ENCODE measurements around the gene ZFYVE9. TPM values are rescaled to one million over a fixed set of nuclear protein-coding genes. Genes with fewer than 3 reads are reported as not detected.
A peak's percentile ranks its signal among the peaks of the same experiment; 100 is the strongest.
"Not testable (repeated sequence)": the region's sequence is repeated elsewhere in the genome, so short reads cannot be mapped to it uniquely, and the experiment has no call there.

Gene ZFYVE9
- total RNA-seq, 1 donor from 2014 or later, result 35.8 TPM

DNA sequence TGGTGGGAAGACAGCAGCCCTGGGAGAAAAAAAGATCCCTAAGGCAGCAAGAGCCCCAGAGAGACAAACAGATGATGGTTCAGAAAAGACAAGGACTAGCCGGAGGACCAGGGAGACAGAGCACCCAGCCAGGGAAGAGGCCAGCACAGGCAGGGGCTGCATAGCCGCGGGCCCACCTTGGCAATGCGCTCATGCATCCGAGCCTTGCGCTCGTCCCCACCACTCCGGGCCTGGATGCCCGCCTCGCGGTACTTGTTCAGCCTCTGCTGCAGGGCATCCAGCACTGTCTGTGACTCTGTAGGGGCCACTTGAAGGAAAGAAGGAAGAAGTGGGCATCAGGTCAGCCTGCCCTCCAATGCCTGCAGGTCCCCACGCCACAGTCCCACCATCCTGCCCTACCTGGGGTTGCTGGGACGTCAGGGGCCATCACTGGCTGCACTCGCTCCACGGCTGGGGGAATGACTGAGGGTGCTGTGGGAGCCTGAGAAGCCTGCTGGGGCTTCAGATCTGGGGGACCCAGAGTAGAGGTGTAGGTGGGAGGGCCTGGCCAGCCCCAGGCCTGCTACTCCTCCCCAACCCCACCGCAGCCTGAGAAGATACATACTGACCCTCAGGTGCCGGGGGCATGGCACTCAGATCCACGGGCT is 217.1 kb downstream of the ZFYVE9 start:
- intact Hi-C loops (cut with DNase I), result no loop called here
- ATAC-seq, result no peak
- DNase-seq (ENCODE audit: low spot score), result no peak

DNA sequence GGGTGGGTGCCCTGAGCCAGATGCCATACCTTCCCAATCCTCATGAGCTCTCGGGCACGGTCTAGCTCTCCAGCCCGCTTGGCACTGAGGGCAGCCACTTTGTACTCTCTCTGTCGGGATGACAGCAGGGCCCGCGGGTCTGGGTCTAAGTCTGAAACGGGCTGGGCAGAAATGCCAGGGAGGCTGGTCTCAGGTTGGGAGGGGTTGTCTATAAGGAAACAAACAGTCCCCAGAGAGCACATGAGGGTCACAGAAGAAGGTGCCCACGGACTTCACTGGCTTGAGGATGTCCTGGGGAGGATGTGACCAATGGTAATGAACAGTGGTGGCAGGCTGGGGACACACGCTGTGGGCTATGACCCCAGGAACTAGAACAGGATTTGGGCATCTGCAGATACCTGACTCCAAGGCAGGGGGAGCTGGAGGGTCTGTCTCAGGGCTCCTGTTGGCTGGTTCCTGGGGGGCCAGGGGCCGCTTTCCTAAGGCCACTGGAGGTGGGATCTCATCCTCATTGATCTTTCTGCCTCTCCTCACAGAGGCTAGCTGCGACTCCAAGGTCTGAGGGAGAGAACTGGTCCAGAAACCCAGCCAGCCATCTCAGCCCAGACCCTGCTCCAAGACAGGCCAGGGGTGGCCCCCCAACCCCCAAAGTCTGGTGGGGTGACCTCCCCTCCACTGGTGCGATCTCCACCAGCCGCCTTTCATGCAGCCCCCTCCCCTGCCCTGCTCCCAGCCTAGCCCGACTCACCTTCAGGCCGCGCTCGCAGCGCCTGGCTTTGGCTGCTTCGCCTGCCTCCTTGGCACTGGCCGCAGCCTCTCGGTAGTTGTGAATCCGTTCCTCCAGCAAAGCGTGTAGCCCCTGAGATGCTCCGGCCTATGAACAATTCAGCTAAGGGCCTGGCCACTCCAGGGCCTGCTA is 218.0 kb downstream of the ZFYVE9 start:
- ATAC-seq (no peak), DNase-seq (ENCODE audit: low spot score) (no peak)
- intact Hi-C loops (cut with DNase I), result no loop called here

- no peak for DNase-seq (ENCODE audit: low spot score)
- no peak for ATAC-seq
- intact Hi-C loops (cut with DNase I), result no loop called here
These were observed 218.7 kb downstream of the ZFYVE9 start for GRCh38 chr1:52360595-52360968.

DNA sequence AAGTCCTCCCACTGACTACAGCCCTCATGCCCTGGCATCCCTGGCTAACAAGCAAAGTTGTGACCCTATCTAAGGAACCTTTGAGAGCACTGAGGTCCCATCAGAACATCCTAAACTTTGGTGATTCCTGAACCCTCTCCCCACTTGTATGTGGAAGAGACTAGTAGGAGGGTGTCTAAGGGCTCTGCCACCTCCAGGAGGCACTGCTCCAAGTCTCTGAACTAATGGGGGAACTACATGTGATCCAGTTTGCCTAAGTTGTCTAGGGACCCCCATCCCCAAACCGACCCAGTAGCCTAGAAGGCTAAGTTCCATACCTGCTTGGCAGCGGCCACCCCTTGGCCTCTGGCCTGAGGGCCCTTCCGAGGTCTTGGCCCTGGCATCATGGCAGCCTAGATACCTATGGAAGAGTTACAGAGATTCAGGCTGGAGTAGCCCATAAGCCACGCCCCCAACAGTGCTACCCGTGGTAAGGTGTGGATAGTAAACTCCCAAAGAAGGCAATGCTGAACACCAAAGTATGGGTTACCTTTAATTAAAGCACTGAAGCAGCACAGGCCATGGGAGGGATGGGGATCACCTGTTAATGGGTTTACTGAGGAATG is 222.4 kb downstream of the ZFYVE9 start:
- DNase-seq (ENCODE audit: low spot score), result no peak
- ATAC-seq, result no peak
- intact Hi-C loops (cut with DNase I), result no loop called here

DNA sequence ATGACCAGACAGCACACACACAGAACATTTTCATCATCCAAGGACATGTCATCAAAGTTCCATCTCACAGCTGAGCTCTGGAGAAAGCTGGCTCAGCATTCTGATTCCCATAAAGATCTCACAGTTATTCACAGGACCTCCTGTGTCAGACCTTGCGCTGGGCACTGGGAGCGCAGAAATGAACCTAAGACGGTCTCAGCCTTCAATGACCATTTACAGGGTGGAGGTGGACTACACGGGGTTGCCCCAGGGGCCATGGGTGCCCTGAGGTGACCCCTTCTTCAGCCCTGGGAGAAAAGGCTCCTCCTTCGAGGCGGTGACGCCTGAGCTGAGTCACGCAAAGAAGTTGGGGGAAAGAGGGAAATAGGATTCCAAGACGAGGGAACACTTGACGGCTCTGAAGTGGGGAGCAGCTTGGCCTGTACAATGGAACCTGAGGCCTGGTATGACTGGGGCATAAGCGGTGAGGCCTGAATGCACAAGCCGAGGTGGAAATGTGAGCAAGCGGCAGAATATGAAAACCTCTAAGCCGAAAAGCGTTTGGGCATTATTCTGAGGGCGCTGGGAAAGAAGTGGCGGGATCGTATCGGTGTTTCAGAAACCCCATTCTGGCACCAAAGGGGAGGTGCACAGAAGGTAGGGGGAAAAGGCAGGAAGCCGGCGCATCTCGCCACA is 223.3 kb downstream of the ZFYVE9 start:
- intact Hi-C loops (cut with DNase I), result no loop called here
- ATAC-seq (peak; percentile 51), DNase-seq (ENCODE audit: low spot score) (peak; percentile 72)

DNA sequence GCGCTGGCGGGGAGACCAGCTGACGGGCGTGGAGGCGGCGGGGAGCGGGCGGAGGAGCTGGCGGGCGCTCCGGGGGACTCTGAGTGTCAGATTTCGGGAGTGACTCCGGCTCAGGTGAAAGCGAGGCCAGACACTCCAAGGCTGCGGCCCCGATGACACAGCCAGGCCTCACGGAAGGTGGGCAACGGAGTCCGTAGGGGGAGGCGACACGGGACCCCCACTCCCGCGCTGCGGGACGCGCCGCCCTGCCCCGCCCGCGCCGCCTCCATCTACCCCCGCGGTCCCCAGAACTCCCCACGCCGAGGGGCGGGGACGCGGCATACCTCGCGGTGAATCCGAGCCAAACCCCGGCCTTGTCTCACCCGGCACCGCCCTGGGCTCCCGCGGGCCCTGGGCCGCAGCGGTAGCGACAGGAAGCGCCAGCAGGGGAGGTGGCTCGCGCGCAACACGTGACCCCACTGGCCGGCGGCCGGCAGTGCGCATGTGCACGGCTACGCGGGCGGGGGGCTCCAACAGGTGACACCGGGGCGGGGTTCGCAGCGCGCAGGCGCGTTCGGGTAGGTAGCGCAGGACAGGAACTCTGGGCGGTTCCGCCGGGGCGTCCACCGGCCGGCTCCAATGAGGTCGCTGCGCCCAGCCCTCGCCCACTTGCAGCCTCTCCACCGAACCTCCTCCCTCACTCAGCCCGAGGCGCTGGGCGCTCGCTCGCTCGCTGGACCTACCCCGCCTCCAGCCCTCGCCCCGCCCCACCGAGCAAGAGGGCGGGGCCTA is 224.0 kb downstream of the ZFYVE9 start, which contains the start of gene CC2D1B:
TSS of gene CC2D1B (minus strand) at position 460 of the 771 bp plus-strand sequence. CDS start 1,585 bp downstream, outside the sequence.
- ATAC-seq (peak; percentile 96), DNase-seq (ENCODE audit: low spot score) (peak; percentile 98)
- intact Hi-C loops (cut with DNase I), result no loop called here

- no peak for ATAC-seq
- DNase-seq (ENCODE audit: low spot score), result no peak
- intact Hi-C loops (cut with DNase I), result no loop called here
These were observed 224.6 kb downstream of the ZFYVE9 start for GRCh38 chr1:52366517-52366827.

GRCh38 chr1:52367272-52367671 is 225.4 kb downstream of the ZFYVE9 start:
- intact Hi-C loops (cut with DNase I), result no loop called here
- ATAC-seq (no peak), DNase-seq (ENCODE audit: low spot score) (no peak)

- DNase-seq (ENCODE audit: low spot score) (no peak), ATAC-seq (no peak)
- intact Hi-C loops (cut with DNase I), result no loop called here
These were observed 226.7 kb downstream of the ZFYVE9 start for GRCh38 chr1:52368383-52369172.

DNA sequence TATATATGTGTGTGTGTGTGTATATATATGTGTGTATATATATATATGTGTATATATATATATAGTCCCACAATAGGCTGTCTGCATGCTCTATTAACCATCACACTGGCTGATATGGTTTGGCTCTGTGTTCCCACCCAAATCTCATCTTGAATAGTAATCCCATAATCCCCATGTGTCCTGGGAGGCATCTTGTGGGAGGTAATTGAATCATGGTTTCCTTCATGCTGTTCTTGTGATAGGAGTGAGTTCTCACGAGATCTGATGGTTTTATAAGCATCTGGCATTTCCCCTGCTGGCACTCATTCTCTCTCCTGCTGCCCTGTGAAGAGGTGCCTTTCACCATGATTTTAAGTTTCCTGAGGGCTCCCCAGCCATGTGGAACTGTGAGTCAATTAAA is 228.0 kb downstream of the ZFYVE9 start:
- ATAC-seq; DNase-seq (ENCODE audit: low spot score); intact Hi-C loops (cut with DNase I): not testable (repeated sequence)

DNA sequence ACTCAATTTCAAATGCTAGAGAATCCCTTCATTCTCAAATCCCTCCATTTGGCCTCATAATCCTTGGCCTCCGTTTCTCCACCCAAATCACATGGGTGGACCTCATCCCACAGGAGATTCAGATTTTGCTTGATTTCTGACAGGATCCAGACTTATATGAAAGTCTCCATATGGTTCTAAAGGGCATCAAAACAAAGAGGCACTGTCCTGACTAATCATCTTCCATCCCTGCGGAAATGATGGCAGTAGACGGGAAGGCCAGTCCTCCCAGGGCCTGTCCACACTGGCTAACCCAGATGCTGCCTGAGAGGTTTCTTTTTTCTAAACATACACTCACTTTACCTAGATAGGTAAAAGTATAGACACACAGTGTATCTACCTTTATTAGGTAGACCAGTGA is 243.5 kb downstream of the ZFYVE9 start:
- intact Hi-C loops (cut with DNase I), result no loop called here
- DNase-seq (ENCODE audit: low spot score), result no peak
- ATAC-seq, result no peak

- intact Hi-C loops (cut with DNase I), result no loop called here
- ATAC-seq, result no peak
- no peak for DNase-seq (ENCODE audit: low spot score)
These were observed 244.6 kb downstream of the ZFYVE9 start for GRCh38 chr1:52386458-52386857.

- ATAC-seq, result no peak
- DNase-seq (ENCODE audit: low spot score), result no peak
- intact Hi-C loops (cut with DNase I), result no loop called here
These were observed 251.3 kb downstream of the ZFYVE9 start for GRCh38 chr1:52393174-52393573.

Other genes starting within 250 kb of the ZFYVE9 start
- gene RAB3B, start 151.4 kb upstream of the ZFYVE9 start, total RNA-seq, result 0.22 TPM
- gene KTI12, start 108.3 kb upstream of the ZFYVE9 start, total RNA-seq, result 4.8 TPM
- 37.4 TPM for gene TXNDC12, start 86.9 kb upstream of the ZFYVE9 start, total RNA-seq
- gene BTF3L4, start 85.8 kb upstream of the ZFYVE9 start, total RNA-seq, result 35.0 TPM
- 43.2 TPM for gene CC2D1B, start 224.1 kb downstream of the ZFYVE9 start, total RNA-seq

Data from sciatic nerve (tissue), 2 donors.